Measurements from ENCODE around the gene MYOCD. TPM values are rescaled to one million over a fixed set of nuclear protein-coding genes. Genes with fewer than 3 reads are reported as not detected.
"Not testable (repeated sequence)": the region's sequence is repeated elsewhere in the genome, so short reads cannot be mapped to it uniquely, and the experiment has no call there.

The MYOCD gene
- total RNA-seq, 1 experiment from 2014 or later: not detected

GRCh38 chr17:12631076-12631475 is 34.6 kb upstream of the MYOCD start:
- no peaks in the 10 kb centered on the region for H3K9me2 ChIP-seq (ENCODE audit: insufficient read depth)
- H4K20me1 ChIP-seq (ENCODE audit: insufficient read depth): no peaks in the 10 kb centered on the region
- no peak overlapping the region for H2AFZ ChIP-seq
- H3K4me1 ChIP-seq (replicated peaks; ENCODE audit: insufficient read depth): no peaks in the 10 kb centered on the region
- no peak overlapping the region for H3K27ac ChIP-seq
- BruUV-seq (replicated peaks): no TSS peak
- ChIA-PET POLR2A (ENCODE audit: unreplicated experiment) (no interaction called here), CTCF (no interaction called here)
- H3K4me2 ChIP-seq: no peak overlapping the region
- H3K9me3 ChIP-seq (ENCODE audit: insufficient read depth, low read depth): no peaks in the 10 kb centered on the region
- no peaks in the 10 kb centered on the region for H3K79me2 ChIP-seq (ENCODE audit: low read depth)
- H3K4me3 ChIP-seq: no peak overlapping the region
- H3K36me3 ChIP-seq (ENCODE audit: low read depth): no peaks in the 10 kb centered on the region
- intact Hi-C loops (cut with micrococcal nuclease; ENCODE audit: unreplicated experiment): no loop called here
- no peak for TF ChIP-seq CTCF (conservative IDR thresholded peaks at IDR 0.05)
- no peak for TF ChIP-seq EZH2 (IDR thresholded peaks at IDR 0.05; ENCODE audit: low read depth)
- peaks cover 24% of the 10 kb centered on the region; the same call in 1 of the 2 replicates for H3K27me3 ChIP-seq (ENCODE audit: insufficient read depth, low read depth)
- H3F3A ChIP-seq (ENCODE audit: insufficient read depth, low read depth): no peaks in the 10 kb centered on the region
- DNase-seq: no peak

GRCh38 chr17:12632785-12633184 is 32.9 kb upstream of the MYOCD start:
- ChIA-PET POLR2A (ENCODE audit: unreplicated experiment) (no interaction called here), CTCF (no interaction called here)
- no peaks in the 10 kb centered on the region for H3F3A ChIP-seq (ENCODE audit: insufficient read depth, low read depth)
- TF ChIP-seq EZH2 (IDR thresholded peaks at IDR 0.05; ENCODE audit: low read depth): no peak
- TF ChIP-seq CTCF (conservative IDR thresholded peaks at IDR 0.05): no peak
- H4K20me1 ChIP-seq (ENCODE audit: insufficient read depth): no peaks in the 10 kb centered on the region
- no peaks in the 10 kb centered on the region for H3K9me2 ChIP-seq (ENCODE audit: insufficient read depth)
- no peak for DNase-seq
- no peaks in the 10 kb centered on the region for H3K79me2 ChIP-seq (ENCODE audit: low read depth)
- H3K4me1 ChIP-seq (replicated peaks; ENCODE audit: insufficient read depth): no peaks in the 10 kb centered on the region
- no peak overlapping the region for H3K4me2 ChIP-seq
- H3K27me3 ChIP-seq (ENCODE audit: insufficient read depth, low read depth): peaks cover 24% of the 10 kb centered on the region; the same call in 1 of the 2 replicates
- no TSS peak for BruUV-seq (replicated peaks)
- no peaks in the 10 kb centered on the region for H3K36me3 ChIP-seq (ENCODE audit: low read depth)
- no peak overlapping the region for H3K4me3 ChIP-seq
- intact Hi-C loops (cut with micrococcal nuclease; ENCODE audit: unreplicated experiment): no loop called here
- H3K27ac ChIP-seq: no peak overlapping the region
- H3K9me3 ChIP-seq (ENCODE audit: insufficient read depth, low read depth): no peaks in the 10 kb centered on the region
- H2AFZ ChIP-seq: no peak overlapping the region

GRCh38 chr17:12634789-12635414 is 30.8 kb upstream of the MYOCD start:
- CTCF ChIA-PET: no interaction called here
- no peak for TF ChIP-seq EZH2 (IDR thresholded peaks at IDR 0.05; ENCODE audit: low read depth)
- no peak for TF ChIP-seq CTCF (conservative IDR thresholded peaks at IDR 0.05)

GRCh38 chr17:12635996-12636395 is 29.7 kb upstream of the MYOCD start:
- H2AFZ ChIP-seq; H3F3A ChIP-seq (ENCODE audit: insufficient read depth, low read depth); H3K4me1 ChIP-seq (replicated peaks; ENCODE audit: insufficient read depth); H3K4me2 ChIP-seq; POLR2A ChIA-PET (ENCODE audit: unreplicated experiment); H4K20me1 ChIP-seq (ENCODE audit: insufficient read depth); H3K27me3 ChIP-seq (ENCODE audit: insufficient read depth, low read depth); H3K9me3 ChIP-seq (ENCODE audit: insufficient read depth, low read depth); CTCF ChIA-PET; H3K36me3 ChIP-seq (ENCODE audit: low read depth); H3K4me3 ChIP-seq; H3K79me2 ChIP-seq (ENCODE audit: low read depth); H3K9me2 ChIP-seq (ENCODE audit: insufficient read depth); H3K27ac ChIP-seq; intact Hi-C loops (cut with micrococcal nuclease; ENCODE audit: unreplicated experiment); DNase-seq; BruUV-seq (replicated peaks): not testable (repeated sequence)

More at GRCh38 chr17:12634789-12635414, 30.8 kb upstream of the MYOCD start:
- intact Hi-C loops (cut with micrococcal nuclease; ENCODE audit: unreplicated experiment): no loop called here
- H4K20me1 ChIP-seq (ENCODE audit: insufficient read depth): no peaks in the 10 kb centered on the region
- no peak overlapping the region for H2AFZ ChIP-seq
- H3K4me1 ChIP-seq (replicated peaks; ENCODE audit: insufficient read depth): no peaks in the 10 kb centered on the region
- H3K9me2 ChIP-seq (ENCODE audit: insufficient read depth): no peaks in the 10 kb centered on the region
- H3K9me3 ChIP-seq (ENCODE audit: insufficient read depth, low read depth): no peaks in the 10 kb centered on the region
- H3K4me3 ChIP-seq: no peak overlapping the region
- no peak overlapping the region for H3K4me2 ChIP-seq
- no peaks in the 10 kb centered on the region for H3K79me2 ChIP-seq (ENCODE audit: low read depth)
- no peaks in the 10 kb centered on the region for H3K36me3 ChIP-seq (ENCODE audit: low read depth)
- no peak for DNase-seq
- no peak overlapping the region for H3K27ac ChIP-seq
- H3K27me3 ChIP-seq (ENCODE audit: insufficient read depth, low read depth): peaks cover 18% of the 10 kb centered on the region; the same call in 1 of the 2 replicates
- no peaks in the 10 kb centered on the region for H3F3A ChIP-seq (ENCODE audit: insufficient read depth, low read depth)
- BruUV-seq (replicated peaks): no TSS peak
- POLR2A ChIA-PET (ENCODE audit: unreplicated experiment): no interaction called here
